K562 (cell line): Measurements from ENCODE around the gene DPP10. TPM values are rescaled to one million over a fixed set of nuclear protein-coding genes. Genes with fewer than 3 reads are reported as not detected.

Experiments
- ATAC-seq: fragments of 200-7000 bp; cut with Tn5 transposase; 3 replicates; pipeline ENCODE4 v1.9.1; 2020; ENCODE audit warnings: moderate library complexity
- BruUV-seq: library from RNA; stranded (reverse); fragments of 400-500 nt; replicated peaks from 2 replicates; lab custom pipeline; 2021; lab: Mats Ljungman, UMichigan
- CTCF ChIA-PET: fragments of 300-600 bp; formaldehyde crosslinking; extraction: SDS; loops from one replicate; lab custom pipeline; 2021; ENCODE audit warnings: low intra/inter-chr PET ratio; lab: Yijun Ruan, JAX
- POLR2A ChIA-PET: fragments of 300-600, 350-650 bp; sonication (Branson Sonifier 250); formaldehyde crosslinking; extraction: SDS; loops from one replicate; lab custom pipeline; 2021; ENCODE audit warnings: antibody characterized with exemption, inconsistent platforms; lab: Yijun Ruan, JAX
- DNase-seq, 4 experiments: peaks; one replicate each; pipeline versions ENCODE4 v3.0.0 to v3.0.0-alpha.2; 2011 to 2018; ENCODE audit warnings: low spot score in 3 of 4, mixed read lengths in 3 of 4; ENCODE audit errors: extremely low read depth in 1 of 4
- FAIRE-seq: peaks from 2 replicates; lab custom pipeline; 2011; peaks lifted over from hg19 to GRCh38; lab: Jason Lieb, UNC
- H2AFZ ChIP-seq: 2 replicates; pipeline ENCODE4 v1.6.0; 2011; ENCODE audit warnings: low read depth, low read length, control low read depth, inconsistent platforms
- H3K27ac ChIP-seq: fragments of 200-600 bp; 3 replicates; pipeline ENCODE4 v1.8.0; 2011; ENCODE audit warnings: low read depth, mild to moderate bottlenecking, control low read depth, inconsistent platforms, low read length, moderate library complexity, mixed read lengths; ENCODE audit errors: extremely low read depth
- H3K27me3 ChIP-seq, 2 experiments: fragments of 300-600 bp in 1 of 2; 2 replicates in 1 of 2; 3 replicates in 1 of 2; pipeline versions ENCODE4 v1.6.0 to v1.8.0; 2011; ENCODE audit warnings: inconsistent platforms in 2 of 2, low read length in 2 of 2, mild to moderate bottlenecking in 1 of 2, mixed read lengths in 1 of 2, moderate library complexity in 1 of 2; ENCODE audit not compliant: control insufficient read depth in 2 of 2, insufficient read depth in 2 of 2
- H3K36me3 ChIP-seq: fragments of 300-600 bp; 3 replicates; pipeline ENCODE4 v1.8.0; 2011; ENCODE audit warnings: mild to moderate bottlenecking, low read length, inconsistent platforms; ENCODE audit not compliant: control insufficient read depth, insufficient read depth
- H3K4me1 ChIP-seq, 2 experiments: fragments of 200-600 bp in 1 of 2; replicated peaks in 1 of 2; 2 replicates in 1 of 2; 3 replicates in 1 of 2; pipeline versions ENCODE4 v1.5.1 to v1.8.0; 2011; ENCODE audit warnings: inconsistent platforms in 2 of 2, low read length in 2 of 2, mild to moderate bottlenecking in 1 of 2, mixed read lengths in 1 of 2, moderate library complexity in 1 of 2; ENCODE audit not compliant: control insufficient read depth in 2 of 2, insufficient read depth in 2 of 2
- H3K4me2 ChIP-seq: 2 replicates; pipeline ENCODE4 v1.6.1; 2011; ENCODE audit warnings: low read length, control low read depth, inconsistent platforms, mixed read lengths; ENCODE audit not compliant: insufficient read depth
- H3K4me3 ChIP-seq: fragments of 200-600 bp; sonication (generic), shearing (Covaris generic); 2 replicates; pipeline ENCODE4 v1.5.1; 2016; ENCODE audit warnings: control low read depth, inconsistent platforms
- H3K79me2 ChIP-seq: fragments of 200-600 bp; 3 replicates; pipeline ENCODE4 v1.8.0; 2011; ENCODE audit warnings: low read length, inconsistent platforms; ENCODE audit not compliant: control insufficient read depth, insufficient read depth
- H3K9ac ChIP-seq, 2 experiments: 2 replicates each; pipeline versions ENCODE4 v1.6.0 to v1.6.1; 2011; ENCODE audit warnings: low read depth in 2 of 2, low read length in 2 of 2, control low read depth in 1 of 2, inconsistent platforms in 1 of 2, mild to moderate bottlenecking in 1 of 2, mixed read lengths in 1 of 2; ENCODE audit not compliant: insufficient read depth in 1 of 2
- H3K9me1 ChIP-seq: one replicate; pipeline ENCODE4 v1.6.0; 2011; ENCODE audit warnings: inconsistent platforms, mild to moderate bottlenecking, low read length, moderate library complexity; ENCODE audit not compliant: control insufficient read depth, insufficient read depth
- H3K9me3 ChIP-seq: replicated peaks from 2 replicates; pipeline ENCODE4 v1.5.1; 2011; ENCODE audit warnings: low read depth, low read length, inconsistent platforms; ENCODE audit not compliant: control insufficient read depth, insufficient read depth
- H4K20me1 ChIP-seq: replicated peaks from 2 replicates; pipeline ENCODE4 v1.6.1; 2011; ENCODE audit warnings: low read length, inconsistent platforms, mixed read lengths; ENCODE audit not compliant: control insufficient read depth, insufficient read depth
- ILK ChIP-seq: fragments of 450-650 bp; IDR thresholded peaks from 2 replicates; pipeline ENCODE4 v1.6.1; 2016; ENCODE audit warnings: missing genetic modification characterization, low read depth, mild to moderate bottlenecking, missing compliant biosample characterization, moderate library complexity, borderline replicate concordance
- MAFF ChIP-seq: IDR thresholded peaks from 2 replicates; pipeline ENCODE4 v1.6.1; 2012; ENCODE audit warnings: low read length, improper control_type of control experiment
- RBM25 ChIP-seq: fragments of 200-400 bp; formaldehyde crosslinking; IDR thresholded peaks from 2 replicates; pipeline ENCODE4 v1.6.1; 2018; ENCODE audit warnings: low read length, low read depth, moderate library complexity; ENCODE audit not compliant: severe bottlenecking
- TCF3 ChIP-seq: sonication (generic); formaldehyde crosslinking; IDR thresholded peaks from 2 replicates; pipeline ENCODE4 v1.4.0; 2020; ENCODE audit warnings: mild to moderate bottlenecking, missing genetic modification reagents
- ZKSCAN3 ChIP-seq: fragments of 250-450 bp; sonication (Bioruptor Pico); IDR thresholded peaks from 2 replicates; pipeline ENCODE4 v1.4.0; 2020
- ZNF316 ChIP-seq: fragments of 450-650 bp; IDR thresholded peaks from 2 replicates; pipeline ENCODE4 v1.6.1; 2016
- WGBS: fragments of 100-300 bp; shearing (Covaris generic); methylation state at CpG from one replicate; pipeline ENCODE4 v1.1.6; 2016; ENCODE audit warnings: low coverage, mixed read lengths; ENCODE audit not compliant: insufficient coverage; ENCODE audit errors: missing lambda C conversion rate; 5-methylcytosine and 5-hydroxymethylcytosine counted together
- in situ Hi-C: fragments of 300-500 bp; cut with MboI; formaldehyde crosslinking; loops from 4 replicates; pipeline ENCODE4 v1.15.0; 2018; ENCODE audit warnings: inconsistent platforms, mixed read lengths
- intact Hi-C: fragments of 100-400 bp; cut with micrococcal nuclease; formaldehyde crosslinking; loops from 2 replicates; pipeline ENCODE4 v1.14.2; 2022
- polyA plus RNA-seq, 8 experiments: library from polyadenylated mRNA; depleted of rRNA in 4 of 8; stranded (reverse) in 5 of 8; unstranded in 3 of 8; fragments of >200 nt; fragmentation: Nextera tagmentation in 2 of 8; fragmentation: Illumina TruSeq in 1 of 8; extraction: Ambion mirVana in 2 of 8; extraction: Trizol in 1 of 8; gene quantifications; 2 replicates each; pipeline versions ENCODE4 v1.2.1 to v1.2.3, GENCODE V29; 2011 to 2014; ENCODE audit warnings: inconsistent platforms in 1 of 8, missing spikeins in 1 of 8
- total RNA-seq, 7 experiments: library from RNA; depleted of rRNA in 6 of 7; stranded (reverse); fragments of >200 nt in 6 of 7; fragmentation: Illumina TruSeq in 2 of 7; extraction: Trizol in 2 of 7; gene quantifications; 2 replicates each; pipeline versions ENCODE4 v1.2.1 to v1.2.3, GENCODE V29; 2011 to 2021; ENCODE audit warnings: low replicate concordance in 1 of 7
- TF ChIP-seq, protein P1 (sequence below): sonication (generic); formaldehyde crosslinking; IDR thresholded peaks from 2 replicates; pipeline ENCODE4 v1.4.0; 2020; ENCODE audit warnings: mild to moderate bottlenecking, missing genetic modification reagents
- TF ChIP-seq, protein P2 (sequence below), 2 experiments: fragments of 250-450 bp in 1 of 2; fragments of 450-650 bp in 1 of 2; sonication (Bioruptor Pico) in 1 of 2; IDR thresholded peaks; 2 replicates each; pipeline versions ENCODE4 v1.6.1 to v1.8.0; 2016 to 2021; ENCODE audit warnings: mild to moderate bottlenecking in 2 of 2, moderate library complexity in 2 of 2, missing compliant biosample characterization in 1 of 2, missing genetic modification characterization in 1 of 2

DPP10 gene
- total and polyA plus RNA-seq, 9 of the 15 experiments (the other 6 are each of a cell fraction or from before 2014, with no cell fraction given), result not detected

DNA sequence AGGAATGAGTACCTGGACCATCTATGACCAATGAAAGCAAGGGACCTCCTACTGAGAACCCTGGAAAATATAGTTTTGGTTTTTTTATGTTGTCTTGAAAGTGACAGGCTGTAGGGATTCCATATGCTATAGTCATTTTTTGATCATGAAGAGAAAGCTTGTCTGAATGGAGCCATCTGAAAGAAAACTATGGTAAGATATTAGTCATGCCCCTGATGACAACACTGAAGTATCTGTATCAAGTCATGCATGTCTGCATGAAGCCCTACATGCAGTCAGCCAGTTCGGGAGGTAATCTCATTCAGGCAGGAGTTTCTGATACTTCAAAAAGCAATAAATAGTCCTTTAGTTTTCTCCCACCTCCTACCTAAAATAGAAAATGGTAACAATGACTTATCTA, 1042.0 kb downstream of the DPP10 start (continued):
- TF ChIP-seq MAFF (no peak), RBM25 (no peak), ZKSCAN3 (no peak), ILK (no peak), TCF3 (CRISPR knock-in tag) (no peak)
- TF ChIP-seq, protein P1, sequence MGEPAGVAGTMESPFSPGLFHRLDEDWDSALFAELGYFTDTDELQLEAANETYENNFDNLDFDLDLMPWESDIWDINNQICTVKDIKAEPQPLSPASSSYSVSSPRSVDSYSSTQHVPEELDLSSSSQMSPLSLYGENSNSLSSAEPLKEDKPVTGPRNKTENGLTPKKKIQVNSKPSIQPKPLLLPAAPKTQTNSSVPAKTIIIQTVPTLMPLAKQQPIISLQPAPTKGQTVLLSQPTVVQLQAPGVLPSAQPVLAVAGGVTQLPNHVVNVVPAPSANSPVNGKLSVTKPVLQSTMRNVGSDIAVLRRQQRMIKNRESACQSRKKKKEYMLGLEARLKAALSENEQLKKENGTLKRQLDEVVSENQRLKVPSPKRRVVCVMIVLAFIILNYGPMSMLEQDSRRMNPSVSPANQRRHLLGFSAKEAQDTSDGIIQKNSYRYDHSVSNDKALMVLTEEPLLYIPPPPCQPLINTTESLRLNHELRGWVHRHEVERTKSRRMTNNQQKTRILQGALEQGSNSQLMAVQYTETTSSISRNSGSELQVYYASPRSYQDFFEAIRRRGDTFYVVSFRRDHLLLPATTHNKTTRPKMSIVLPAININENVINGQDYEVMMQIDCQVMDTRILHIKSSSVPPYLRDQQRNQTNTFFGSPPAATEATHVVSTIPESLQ, result no peak

DNA sequence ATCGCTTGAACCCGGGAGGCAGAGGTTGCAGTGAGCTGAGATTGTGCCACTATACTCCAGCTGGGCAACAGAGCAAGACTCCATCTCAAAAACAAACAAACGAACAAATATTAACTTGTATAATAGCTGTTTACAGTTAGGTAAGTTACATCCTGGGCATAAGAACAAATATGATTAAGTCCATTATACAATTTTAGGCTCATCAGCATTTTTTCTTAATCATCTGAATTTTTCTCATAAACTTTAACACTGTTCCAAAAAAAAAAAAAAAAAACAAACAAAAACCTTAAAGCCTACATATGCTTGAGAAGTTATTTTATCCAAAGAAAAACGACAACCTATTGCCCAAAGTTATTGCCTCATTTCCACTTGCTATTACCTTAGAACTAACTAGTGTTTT, 1042.5 kb downstream of the DPP10 start:
- no peak for FAIRE-seq
- Histone ChIP-seq H4K20me1 (no peaks in the 10 kb centered on the region), H3K36me3 (no peaks in the 10 kb centered on the region), H3K79me2 (no peaks in the 10 kb centered on the region), H3K27me3 (no peaks in the 10 kb centered on the region), H3K4me3 (no peak overlapping the region), H3K27ac (no peak overlapping the region), H3K4me2 (no peak overlapping the region), H2AFZ (no peak overlapping the region), H3K4me1 (no peaks in the 10 kb centered on the region), H3K9me1 (no peaks in the 10 kb centered on the region), H3K9ac (no peak overlapping the region), H3K9me3 (no peaks in the 10 kb centered on the region)
- CTCF ChIA-PET, result no interaction called here
- ATAC-seq, result no peak
- no TSS peak for BruUV-seq
- 0% methylated on average over 4 of the region's 4 CpGs for WGBS
- intact Hi-C loops, result no loop called here
- no peak for DNase-seq
- peak; percentile 70 for TF ChIP-seq ZNF316
- TF ChIP-seq, protein P2, sequence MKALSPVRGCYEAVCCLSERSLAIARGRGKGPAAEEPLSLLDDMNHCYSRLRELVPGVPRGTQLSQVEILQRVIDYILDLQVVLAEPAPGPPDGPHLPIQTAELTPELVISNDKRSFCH (CRISPR knock-in tag; IDR thresholded peaks at IDR 0.05), result no peak
- TF ChIP-seq, protein P2 (tag; IDR thresholded peaks at IDR 0.05), result no peak
- in situ Hi-C loops, result no loop called here
- POLR2A ChIA-PET, result no interaction called here
